Karpas-422 (cell line): ENCODE data around the gene ROCK2. TPM values are rescaled to one million over a fixed set of nuclear protein-coding genes. Genes with fewer than 3 reads are reported as not detected.

Source experiments
- DNase-seq: peaks from one replicate; pipeline ENCODE4 v3.0.0-alpha.2; 2015
- H2AFZ ChIP-seq: fragments of 200-600 bp; sonication (generic); 2 replicates; pipeline ENCODE4 v1.6.1; 2014; ENCODE audit warnings: antibody characterized with exemption, low read length, mixed read lengths
- H3K27ac ChIP-seq: fragments of 200-600 bp; sonication (generic); 2 replicates; pipeline ENCODE4 v1.5.1; 2014; ENCODE audit warnings: mild to moderate bottlenecking, low read length, moderate library complexity
- H3K27me3 ChIP-seq: fragments of 200-600 bp; sonication (generic); 2 replicates; pipeline ENCODE4 v1.6.1; 2014; ENCODE audit warnings: low read length, mixed read lengths
- H3K36me3 ChIP-seq: fragments of 200-600 bp; sonication (generic); 2 replicates; pipeline ENCODE4 v1.6.1; 2014; ENCODE audit warnings: low read length, mixed read lengths; ENCODE audit not compliant: insufficient read depth
- H3K4me1 ChIP-seq: fragments of 200-600 bp; sonication (generic); 2 replicates; pipeline ENCODE4 v1.6.1; 2014; ENCODE audit warnings: mild to moderate bottlenecking, low read length, mixed read lengths
- H3K4me2 ChIP-seq: fragments of 200-600 bp; sonication (generic); 2 replicates; pipeline ENCODE4 v1.6.1; 2014; ENCODE audit warnings: low read length, low read depth, mild to moderate bottlenecking; ENCODE audit not compliant: poor library complexity, severe bottlenecking
- H3K4me3 ChIP-seq: fragments of 200-600 bp; sonication (generic); 2 replicates; pipeline ENCODE4 v1.5.1; 2014; ENCODE audit warnings: mild to moderate bottlenecking, antibody characterized with exemption, low read length, mixed read lengths
- H3K79me2 ChIP-seq: fragments of 200-600 bp; sonication (generic); 2 replicates; pipeline ENCODE4 v1.6.1; 2014; ENCODE audit warnings: mild to moderate bottlenecking, low read length, mixed read lengths
- H3K9ac ChIP-seq: fragments of 200-600 bp; sonication (generic); 2 replicates; pipeline ENCODE4 v1.6.0; 2014; ENCODE audit warnings: low read length
- H3K9me2 ChIP-seq: fragments of 200-600 bp; sonication (generic), shearing (Covaris generic); replicated peaks from 2 replicates; pipeline ENCODE4 v1.6.0; 2014; ENCODE audit warnings: mild to moderate bottlenecking, low read length, moderate library complexity; ENCODE audit not compliant: insufficient read depth
- H3K9me3 ChIP-seq: fragments of 300-700, 200-600 bp; sonication (generic); 2 replicates; pipeline ENCODE4 v1.6.1; 2014; ENCODE audit warnings: low read length, mixed read lengths
- H4K20me1 ChIP-seq: fragments of 200-600 bp; sonication (generic); 2 replicates; pipeline ENCODE4 v1.6.1; 2014; ENCODE audit warnings: mild to moderate bottlenecking, antibody characterized with exemption, low read length, low read depth; ENCODE audit not compliant: insufficient read depth
- total RNA-seq: library from RNA; depleted of rRNA; stranded (reverse); fragments of >200 nt; shearing (Covaris generic); gene quantifications from 2 replicates; pipeline ENCODE4 v1.2.3, GENCODE V29; 2014; ENCODE audit warnings: low replicate concordance

The ROCK2 gene
- total RNA-seq, 1 experiment from 2014 or later, result 14.2 TPM

- Histone ChIP-seq H4K20me1 (no peaks in the 10 kb centered on the region), H3K4me1 (peaks cover 3% of the 10 kb centered on the region; the same call in 1 of the 2 replicates), H3K27me3 (no peaks in the 10 kb centered on the region), H3K9me2 (no peaks in the 10 kb centered on the region), H3K36me3 (no peaks in the 10 kb centered on the region), H3K9me3 (no peaks in the 10 kb centered on the region), H3K79me2 (no peaks in the 10 kb centered on the region), H3K4me3 (no peak overlapping the region), H2AFZ (no peak overlapping the region), H3K27ac (no peak overlapping the region), H3K9ac (no peak overlapping the region), H3K4me2 (no peak overlapping the region)
- peak; percentile 23 for DNase-seq
Measured at GRCh38 chr2:11373096-11373495, 28.7 kb upstream of the ROCK2 start.

- Histone ChIP-seq H3K79me2 (no peaks in the 10 kb centered on the region), H3K36me3 (no peaks in the 10 kb centered on the region), H3K27me3 (no peaks in the 10 kb centered on the region), H3K9me2 (no peaks in the 10 kb centered on the region), H2AFZ (no peak overlapping the region), H4K20me1 (no peaks in the 10 kb centered on the region), H3K9ac (no peak overlapping the region), H3K4me1 (peaks cover 10% of the 10 kb centered on the region), H3K4me3 (no peak overlapping the region), H3K4me2 (no peak overlapping the region), H3K9me3 (no peaks in the 10 kb centered on the region), H3K27ac (no peak overlapping the region)
- DNase-seq, result peak; percentile 23
Measured at GRCh38 chr2:11371092-11371937, 26.9 kb upstream of the ROCK2 start.

GRCh38 chr2:11370377-11371091 lies 26.1 kb upstream of the ROCK2 start:
- peak; percentile 27 for DNase-seq
- H3K27ac ChIP-seq, result no peak overlapping the region
- no peak overlapping the region for H3K4me2 ChIP-seq
- H3K79me2 ChIP-seq, result no peaks in the 10 kb centered on the region
- H3K9me3 ChIP-seq, result no peaks in the 10 kb centered on the region
- no peak overlapping the region for H3K9ac ChIP-seq
- no peaks in the 10 kb centered on the region for H4K20me1 ChIP-seq
- no peak overlapping the region for H2AFZ ChIP-seq
- H3K4me1 ChIP-seq, result peaks cover 10% of the 10 kb centered on the region
- no peaks in the 10 kb centered on the region for H3K9me2 ChIP-seq
- H3K27me3 ChIP-seq, result no peaks in the 10 kb centered on the region
- H3K4me3 ChIP-seq, result no peak overlapping the region
- H3K36me3 ChIP-seq, result no peaks in the 10 kb centered on the region

GRCh38 chr2:11368059-11368572 lies 23.7 kb upstream of the ROCK2 start:
- no peaks in the 10 kb centered on the region for H3K9me3 ChIP-seq
- peaks cover 7% of the 10 kb centered on the region for H3K4me1 ChIP-seq
- H3K36me3 ChIP-seq, result no peaks in the 10 kb centered on the region
- H2AFZ ChIP-seq, result no peak overlapping the region
- no peak overlapping the region for H3K9ac ChIP-seq
- H3K4me2 ChIP-seq, result no peak overlapping the region
- no peaks in the 10 kb centered on the region for H3K79me2 ChIP-seq
- peak; percentile 32 for DNase-seq
- no peak overlapping the region for H3K27ac ChIP-seq
- no peaks in the 10 kb centered on the region for H3K27me3 ChIP-seq
- no peak overlapping the region for H3K4me3 ChIP-seq
- H3K9me2 ChIP-seq, result no peaks in the 10 kb centered on the region
- no peaks in the 10 kb centered on the region for H4K20me1 ChIP-seq

- Histone ChIP-seq H3K27ac (no peak overlapping the region), H3K36me3 (no peaks in the 10 kb centered on the region), H3K9me2 (no peaks in the 10 kb centered on the region), H3K9me3 (no peaks in the 10 kb centered on the region), H3K79me2 (no peaks in the 10 kb centered on the region), H3K9ac (no peak overlapping the region), H3K4me3 (no peak overlapping the region), H2AFZ (no peak overlapping the region), H3K4me2 (no peak overlapping the region), H3K27me3 (no peaks in the 10 kb centered on the region), H3K4me1 (peaks cover 7% of the 10 kb centered on the region), H4K20me1 (no peaks in the 10 kb centered on the region)
- no peak for DNase-seq
Measured at GRCh38 chr2:11367170-11367730, 22.8 kb upstream of the ROCK2 start.

GRCh38 chr2:11366326-11366741 lies 21.9 kb upstream of the ROCK2 start:
- Histone ChIP-seq H3K9me2 (no peaks in the 10 kb centered on the region), H2AFZ (no peak overlapping the region), H3K9ac (no peak overlapping the region), H3K79me2 (no peaks in the 10 kb centered on the region), H4K20me1 (no peaks in the 10 kb centered on the region), H3K27me3 (no peaks in the 10 kb centered on the region), H3K27ac (no peak overlapping the region), H3K4me1 (peaks cover 7% of the 10 kb centered on the region), H3K9me3 (no peaks in the 10 kb centered on the region), H3K4me2 (no peak overlapping the region), H3K4me3 (no peak overlapping the region), H3K36me3 (no peaks in the 10 kb centered on the region)
- DNase-seq, result peak; percentile 19

GRCh38 chr2:11365096-11365879 lies 20.9 kb upstream of the ROCK2 start:
- Histone ChIP-seq H3K4me3 (no peak overlapping the region), H3K36me3 (no peaks in the 10 kb centered on the region), H3K9me2 (no peaks in the 10 kb centered on the region), H3K9ac (no peak overlapping the region), H3K4me2 (no peak overlapping the region), H4K20me1 (no peaks in the 10 kb centered on the region), H2AFZ (no peak overlapping the region), H3K4me1 (peaks cover 7% of the 10 kb centered on the region), H3K79me2 (no peaks in the 10 kb centered on the region), H3K9me3 (no peaks in the 10 kb centered on the region), H3K27ac (no peak overlapping the region), H3K27me3 (no peaks in the 10 kb centered on the region)
- peak; percentile 22 for DNase-seq
